GM12874 (cell line): ENCODE measurements around the gene PHACTR3.

ENCODE experiments used
- CTCF ChIP-seq: IDR thresholded peaks from 2 replicates; pipeline ENCODE4 v1.5.1; 2011; ENCODE audit warnings: low read depth, mild to moderate bottlenecking, control low read depth, low read length, moderate library complexity; ENCODE audit not compliant: insufficient read depth

PHACTR3 gene

DNA sequence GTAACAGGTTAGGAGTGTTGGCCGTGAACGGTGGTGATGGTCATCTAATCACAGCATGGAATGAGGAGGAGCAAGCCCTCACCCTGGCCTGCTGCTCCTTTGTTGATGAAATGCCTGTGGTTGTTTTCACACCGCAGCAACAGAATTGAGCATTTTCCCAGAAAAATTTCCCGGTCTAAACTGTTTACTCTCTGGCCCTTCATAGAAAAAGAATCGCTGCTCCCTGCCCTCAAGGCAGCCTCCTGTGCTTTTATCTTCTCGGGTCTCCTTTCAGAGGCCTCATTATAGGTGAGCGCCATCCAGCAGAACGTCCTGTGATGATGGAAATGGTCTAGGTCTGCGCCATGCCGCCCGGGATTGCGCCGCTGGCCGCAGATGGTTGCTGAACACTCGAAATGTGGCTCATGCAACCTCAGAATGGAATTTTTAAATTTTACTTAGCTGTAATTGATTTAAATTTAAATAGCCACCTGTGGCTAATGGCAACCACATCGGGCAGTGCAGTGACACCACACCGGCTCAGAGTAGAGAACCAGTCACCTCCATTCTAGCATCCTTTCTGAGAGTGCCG lies 30.2 kb downstream of the PHACTR3 start:
- no peak for TF ChIP-seq CTCF

GRCh38 chr20:59636766-59637370 lies 32.5 kb downstream of the PHACTR3 start:
- no peak for TF ChIP-seq CTCF

GRCh38 chr20:59640267-59640666 lies 35.9 kb downstream of the PHACTR3 start:
- TF ChIP-seq CTCF = no peak

- TF ChIP-seq CTCF = no peak
Measured at GRCh38 chr20:59643615-59644061, 39.3 kb downstream of the PHACTR3 start.

DNA sequence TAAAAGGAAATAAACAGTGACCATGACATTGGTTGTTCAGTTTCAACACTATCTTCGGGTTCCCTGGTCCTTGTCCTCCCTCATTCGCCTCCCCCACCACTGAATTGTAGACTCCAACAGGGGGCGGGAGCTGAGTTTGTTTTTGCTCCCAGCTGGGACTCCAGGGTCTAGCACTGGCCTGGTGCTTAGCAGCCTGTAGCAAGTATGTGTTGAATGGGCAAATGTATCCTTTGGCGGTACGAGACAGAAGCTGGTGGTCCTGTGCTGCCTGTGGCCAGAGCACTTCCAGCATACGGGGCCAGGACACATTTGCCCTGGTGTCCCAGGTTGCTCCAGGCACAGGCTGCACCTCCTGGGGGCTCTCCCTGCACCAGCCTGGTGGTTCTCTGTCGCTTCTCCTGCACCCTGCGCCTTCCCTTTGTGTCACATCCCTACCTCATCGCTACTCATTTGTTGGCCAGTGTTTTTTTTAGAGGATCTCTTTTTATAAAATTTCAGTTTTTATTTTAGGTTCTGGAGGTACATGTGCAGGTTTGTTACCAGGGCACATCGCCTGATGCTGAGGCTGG lies 40.1 kb downstream of the PHACTR3 start:
- no peak for TF ChIP-seq CTCF

- no peak for TF ChIP-seq CTCF
Measured at GRCh38 chr20:59645271-59645670, 40.9 kb downstream of the PHACTR3 start.

GRCh38 chr20:59645761-59646171 lies 41.4 kb downstream of the PHACTR3 start:
- TF ChIP-seq CTCF = no peak
